C4-2B (cell line): ENCODE results near the gene BMF.
A peak's percentile ranks its signal among the peaks of the same experiment; 100 is the strongest.
"Not testable (repeated sequence)": the region's sequence is repeated elsewhere in the genome, so short reads cannot be mapped to it uniquely, and the experiment has no call there.

ENCODE experiments used
- H3K27ac ChIP-seq: fragments of 450-650 bp; 2 replicates; pipeline ENCODE4 v1.5.1; 2017
- ZFX ChIP-seq: fragments of 450-650 bp; IDR thresholded peaks from 2 replicates; pipeline ENCODE4 v1.6.1; 2017
- TF ChIP-seq, protein P1 (sequence below): fragments of 450-650 bp; conservative IDR thresholded peaks from 2 replicates; pipeline ENCODE4 v1.5.1; 2017; ENCODE audit warnings: mild to moderate bottlenecking

BMF gene, protein sequence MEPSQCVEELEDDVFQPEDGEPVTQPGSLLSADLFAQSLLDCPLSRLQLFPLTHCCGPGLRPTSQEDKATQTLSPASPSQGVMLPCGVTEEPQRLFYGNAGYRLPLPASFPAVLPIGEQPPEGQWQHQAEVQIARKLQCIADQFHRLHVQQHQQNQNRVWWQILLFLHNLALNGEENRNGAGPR

DNA sequence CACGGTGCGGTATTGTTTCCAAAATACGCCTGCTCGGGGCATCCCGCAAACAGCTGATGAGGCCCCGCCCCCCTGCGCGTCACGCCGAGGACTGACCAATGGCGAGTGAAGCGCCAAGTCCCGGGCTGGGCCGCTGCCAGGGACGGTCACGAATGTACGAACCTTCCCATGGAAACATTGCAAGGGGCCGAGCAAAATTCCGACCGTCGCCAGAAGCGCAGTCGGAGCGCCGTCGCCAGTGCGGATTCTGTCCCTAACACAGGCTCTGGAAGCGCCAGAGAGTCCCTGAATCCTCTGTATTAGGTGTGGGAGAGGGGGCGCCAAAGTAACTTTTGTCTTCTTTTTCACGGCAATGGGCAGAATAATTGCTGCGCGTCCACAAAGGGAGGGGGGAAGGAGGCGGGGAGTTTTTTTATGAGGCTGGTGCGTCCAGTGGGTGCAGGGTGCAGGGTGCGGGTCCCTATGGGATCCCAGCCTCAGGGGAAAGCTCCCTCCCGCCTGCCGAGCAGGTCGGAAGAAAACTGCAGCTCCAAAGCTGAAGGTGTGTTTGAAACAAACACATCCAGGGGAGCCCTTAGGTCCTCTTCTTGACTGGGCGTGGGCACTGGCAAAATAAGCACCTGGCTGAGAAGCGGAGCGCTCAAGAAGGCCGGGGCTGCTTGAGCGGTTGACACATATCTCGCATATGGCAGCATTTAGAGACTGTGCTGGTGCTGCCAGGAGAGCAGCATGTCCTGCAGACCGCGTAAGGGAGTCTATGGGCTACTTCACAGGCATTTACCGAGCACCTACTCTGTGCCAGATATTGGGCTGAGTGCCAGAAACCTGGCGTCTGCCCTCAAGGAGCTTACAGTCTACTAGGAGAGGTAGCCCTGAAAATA lies at the start of gene BMF:
Gene BMF, minus strand, starts transcription at position 25 of the 881 bp plus-strand sequence. CDS start 2,793 bp downstream, outside the sequence.
- H3K27ac ChIP-seq: peak within 1 kb of the TSS; percentile 76
- TF ChIP-seq ZFX: no peak
- TF ChIP-seq, protein P1, sequence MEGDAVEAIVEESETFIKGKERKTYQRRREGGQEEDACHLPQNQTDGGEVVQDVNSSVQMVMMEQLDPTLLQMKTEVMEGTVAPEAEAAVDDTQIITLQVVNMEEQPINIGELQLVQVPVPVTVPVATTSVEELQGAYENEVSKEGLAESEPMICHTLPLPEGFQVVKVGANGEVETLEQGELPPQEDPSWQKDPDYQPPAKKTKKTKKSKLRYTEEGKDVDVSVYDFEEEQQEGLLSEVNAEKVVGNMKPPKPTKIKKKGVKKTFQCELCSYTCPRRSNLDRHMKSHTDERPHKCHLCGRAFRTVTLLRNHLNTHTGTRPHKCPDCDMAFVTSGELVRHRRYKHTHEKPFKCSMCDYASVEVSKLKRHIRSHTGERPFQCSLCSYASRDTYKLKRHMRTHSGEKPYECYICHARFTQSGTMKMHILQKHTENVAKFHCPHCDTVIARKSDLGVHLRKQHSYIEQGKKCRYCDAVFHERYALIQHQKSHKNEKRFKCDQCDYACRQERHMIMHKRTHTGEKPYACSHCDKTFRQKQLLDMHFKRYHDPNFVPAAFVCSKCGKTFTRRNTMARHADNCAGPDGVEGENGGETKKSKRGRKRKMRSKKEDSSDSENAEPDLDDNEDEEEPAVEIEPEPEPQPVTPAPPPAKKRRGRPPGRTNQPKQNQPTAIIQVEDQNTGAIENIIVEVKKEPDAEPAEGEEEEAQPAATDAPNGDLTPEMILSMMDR: no peak; the same call in 1 of the 2 replicates

DNA sequence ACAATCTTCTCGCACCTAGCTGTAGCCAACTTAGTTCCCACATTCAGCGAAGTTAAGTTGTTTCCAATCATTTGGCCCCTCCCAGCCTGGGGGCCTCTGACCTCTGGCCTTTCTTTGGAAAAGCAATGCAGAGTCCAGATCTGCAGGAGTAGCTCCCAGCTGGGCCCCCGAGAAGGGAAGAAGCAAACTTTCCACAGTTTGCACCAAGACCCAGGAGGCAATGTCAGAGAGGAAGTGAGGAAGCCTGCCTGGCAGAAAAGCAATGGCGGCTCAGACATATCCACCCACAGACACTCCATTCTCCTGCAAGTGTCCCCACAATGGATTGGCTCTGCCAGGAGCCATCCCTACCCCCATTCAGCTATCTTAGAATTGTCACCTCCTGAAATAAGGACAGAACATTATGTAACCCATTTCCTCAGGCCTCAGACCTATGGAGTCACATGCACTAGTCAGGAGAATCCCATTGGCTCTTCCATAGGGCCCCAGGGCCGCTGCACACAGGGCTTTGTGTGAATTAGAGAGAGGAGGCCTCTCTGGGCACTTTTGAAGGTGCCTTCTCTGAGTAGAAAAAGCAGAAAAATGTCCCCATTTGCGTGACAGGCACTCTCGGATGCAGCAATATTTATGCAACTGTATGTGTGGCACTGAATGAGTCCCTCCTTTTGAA lies 49.2 kb upstream of the BMF start:
- TF ChIP-seq ZFX: no peak
- TF ChIP-seq, protein P1: no peak
- no peak overlapping the region for H3K27ac ChIP-seq

DNA sequence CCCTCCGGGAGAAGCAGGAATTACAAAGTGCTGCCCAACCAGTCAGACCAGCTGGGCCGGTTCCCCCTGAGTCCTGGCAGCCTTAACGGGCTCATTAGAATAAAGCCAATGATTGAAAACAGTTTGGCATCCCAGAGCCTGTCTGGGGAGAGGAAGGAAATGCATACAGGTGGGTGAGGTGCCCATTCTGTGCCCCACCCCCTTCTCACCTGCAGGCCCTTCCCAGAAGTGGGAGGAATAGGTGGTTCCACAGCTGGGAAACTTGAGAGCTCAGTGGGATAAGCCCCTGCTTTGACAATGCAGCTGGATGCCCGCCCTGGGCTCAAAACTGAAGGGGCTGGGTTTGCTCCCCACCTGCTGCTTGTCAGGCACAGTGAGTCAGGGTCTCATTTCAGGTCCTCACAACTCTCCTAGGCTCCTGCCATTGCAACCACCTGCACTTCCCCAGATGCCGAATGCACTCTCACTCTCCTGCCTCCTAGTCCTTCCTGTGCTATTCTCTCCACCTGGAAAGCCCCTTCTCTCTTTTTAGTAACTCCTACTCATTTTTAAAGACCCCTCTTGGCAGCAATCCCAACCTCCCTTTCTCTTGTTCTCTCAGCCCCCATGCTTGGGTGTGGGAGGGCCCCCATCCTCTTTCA lies 46.7 kb upstream of the BMF start:
- no peak for TF ChIP-seq ZFX
- TF ChIP-seq, protein P1: no peak
- H3K27ac ChIP-seq: peak overlapping the region; percentile 4; the same call in 1 of the 2 replicates

DNA sequence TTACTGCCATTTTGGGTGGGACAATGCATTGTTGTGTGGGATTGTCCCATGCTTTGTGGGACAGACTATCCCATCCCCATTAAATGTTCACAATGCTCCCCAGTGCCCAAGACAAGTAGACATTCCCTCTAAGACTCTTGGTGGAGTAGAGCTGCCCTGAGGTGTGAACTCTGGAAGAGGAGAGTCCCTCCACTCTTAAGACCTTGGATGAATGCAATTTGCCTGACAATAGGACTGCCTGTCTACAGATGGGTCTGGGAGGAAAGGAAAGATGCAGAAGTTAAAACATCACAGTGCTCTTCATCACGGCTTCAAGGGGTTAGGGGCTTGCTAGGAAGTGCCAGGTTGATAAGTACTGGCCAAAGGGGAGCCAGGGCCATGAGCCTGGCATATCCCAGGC lies 46.1 kb upstream of the BMF start:
- H3K27ac ChIP-seq: not testable (repeated sequence)

DNA sequence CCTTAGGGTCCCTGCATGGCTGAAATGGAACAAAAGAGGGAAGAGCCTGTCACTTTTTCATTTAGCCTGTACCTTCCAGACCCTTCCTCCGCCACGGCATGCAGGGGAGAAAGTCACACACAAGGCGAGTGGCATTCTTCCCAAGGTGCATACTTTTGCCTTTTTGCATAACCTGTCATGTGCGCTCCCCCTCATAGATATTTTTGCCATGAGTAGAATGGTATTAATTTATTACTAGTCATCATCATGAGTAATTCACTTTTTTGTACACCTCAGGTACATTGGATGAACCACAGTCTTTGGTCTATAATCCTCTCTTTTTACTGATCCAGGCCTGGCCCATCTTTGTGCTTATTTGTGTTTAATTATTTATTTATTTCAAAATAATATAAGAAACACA lies 43.3 kb upstream of the BMF start:
- H3K27ac ChIP-seq: no peak overlapping the region
- no peak for TF ChIP-seq ZFX
- TF ChIP-seq, protein P1: no peak

DNA sequence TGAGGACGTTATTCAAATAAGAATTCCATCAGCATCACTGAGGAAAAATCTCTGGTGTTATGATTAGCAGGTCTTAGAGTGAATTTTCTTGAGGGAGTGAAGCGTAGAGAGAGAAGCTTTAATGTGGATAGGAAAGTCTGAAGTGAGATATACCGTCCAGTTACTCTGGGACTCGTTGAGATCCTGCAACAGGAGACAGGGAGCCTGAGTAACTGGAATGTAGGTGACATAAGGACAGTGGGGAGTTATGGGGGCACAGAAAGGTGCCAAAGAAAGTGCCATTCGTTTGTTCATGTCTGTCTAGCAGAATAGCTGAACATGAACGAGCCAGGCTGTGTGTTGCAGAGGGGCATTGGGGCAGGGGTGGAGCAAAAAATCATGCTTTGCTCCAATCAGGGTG lies 42.8 kb upstream of the BMF start:
- no peak overlapping the region for H3K27ac ChIP-seq
- TF ChIP-seq ZFX: no peak
- TF ChIP-seq, protein P1: no peak

DNA sequence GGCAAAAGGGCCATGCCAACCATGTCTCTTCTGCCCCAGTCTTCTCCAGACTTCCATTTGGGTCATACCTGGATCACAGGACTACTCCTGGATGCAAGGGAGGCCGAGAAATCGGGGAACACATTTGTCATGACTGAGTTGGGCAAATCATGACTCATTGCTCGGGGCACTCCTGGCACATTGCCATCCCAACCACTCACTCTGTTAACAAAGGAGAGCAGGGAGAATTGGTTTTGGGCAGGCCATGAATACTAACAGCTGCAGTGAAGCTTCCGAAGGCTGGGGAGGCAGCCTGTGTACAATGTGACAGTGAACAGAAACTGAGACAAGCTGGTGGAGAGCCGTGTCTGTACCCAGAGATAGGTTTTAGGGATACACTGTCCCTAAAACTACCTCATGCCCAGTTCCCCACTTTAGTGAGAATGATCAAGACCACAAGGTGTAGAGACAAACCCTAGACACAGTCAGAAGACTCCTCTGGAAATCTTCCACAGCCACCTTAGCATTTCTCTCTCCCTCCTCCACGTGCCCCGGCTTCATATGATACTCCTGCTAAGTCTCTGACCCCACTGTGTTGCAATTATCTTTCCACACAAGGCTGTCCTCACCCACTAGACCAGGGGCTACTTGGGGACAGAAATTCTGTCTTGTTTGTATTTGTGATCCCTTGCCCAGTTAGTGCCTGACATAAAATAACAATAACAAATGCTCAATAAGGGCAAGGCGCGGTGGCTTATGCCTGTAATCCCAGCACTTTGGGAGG lies 41.7 kb upstream of the BMF start:
- TF ChIP-seq ZFX: no peak
- TF ChIP-seq, protein P1: no peak
- no peak overlapping the region for H3K27ac ChIP-seq
